Thoracic aorta (tissue), 2 donors: ENCODE measurements around the gene PLA2G4A. TPM values are rescaled to one million over a fixed set of nuclear protein-coding genes. Genes with fewer than 3 reads are reported as not detected.

Experiments used
- ATAC-seq: fragments of 150-250 bp; one replicate; pipeline ENCODE4 v1.8.0; 2017; ENCODE audit warnings: low read depth; ENCODE audit not compliant: insufficient number of reproducible peaks, low FRiP score
- DNase-seq: peaks from one replicate; pipeline ENCODE4 v3.0.0-alpha.2; 2020; ENCODE audit warnings: low spot score
- H3K27ac ChIP-seq, 2 donors: fragments of 200-600 bp; sonication (generic); 1 replicate in 1 of 2; 2 replicates in 1 of 2; pipeline ENCODE4 v1.5.1; 2016; ENCODE audit warnings: mild to moderate bottlenecking in 2 of 2, moderate library complexity in 2 of 2
- H3K27me3 ChIP-seq: fragments of 200-600 bp; sonication (generic); replicated peaks from 2 replicates; pipeline ENCODE4 v1.6.0; 2016; ENCODE audit warnings: mild to moderate bottlenecking; ENCODE audit not compliant: insufficient read depth
- H3K36me3 ChIP-seq: fragments of 200-600 bp; sonication (generic); one replicate; pipeline ENCODE4 v1.5.1; 2016
- H3K4me1 ChIP-seq, 2 donors: fragments of 200-600 bp; sonication (generic); 1 replicate in 1 of 2; 2 replicates in 1 of 2; pipeline versions ENCODE4 v1.5.1 to v1.6.0; 2016; ENCODE audit warnings: low read depth in 2 of 2, mild to moderate bottlenecking in 1 of 2; ENCODE audit not compliant: control insufficient read depth in 1 of 2
- H3K4me3 ChIP-seq: fragments of 200-600 bp; sonication (generic); 2 replicates; pipeline ENCODE4 v1.5.1; 2016; ENCODE audit warnings: mild to moderate bottlenecking
- H3K9me3 ChIP-seq: fragments of 200-600 bp; sonication (generic); 2 replicates; pipeline ENCODE4 v1.5.1; 2016
- CTCF ChIP-seq: fragments of 200-600 bp; sonication (generic); IDR thresholded peaks from one replicate; pipeline ENCODE4 v1.5.1; 2019; ENCODE audit warnings: antibody characterized with exemption
- total RNA-seq, 2 donors: library from RNA; depleted of rRNA; stranded (reverse); fragments of >200 nt; gene quantifications; one replicate each; pipeline versions ENCODE4 v1.1.0 to v1.2.3, GENCODE V29; 2016

PLA2G4A gene
- total RNA-seq, 2 donors from 2014 or later, result 5.2 to 8.8 TPM

GRCh38 chr1:186994897-186995296 is 166.1 kb downstream of the PLA2G4A start:
- H3K4me1 ChIP-seq, result no peaks in the 10 kb centered on the region
- TF ChIP-seq CTCF, result no peak
- no peak for DNase-seq
- ATAC-seq, result no peak
- H3K9me3 ChIP-seq, result no peaks in the 10 kb centered on the region
- no peak overlapping the region for H3K27ac ChIP-seq
- no peak overlapping the region for H3K4me3 ChIP-seq
- no peaks in the 10 kb centered on the region for H3K36me3 ChIP-seq
- H3K27me3 ChIP-seq, result no peaks in the 10 kb centered on the region

- Histone ChIP-seq H3K4me3 (no peak overlapping the region), H3K27ac (no peak overlapping the region), H3K9me3 (no peaks in the 10 kb centered on the region), H3K4me1 (no peaks in the 10 kb centered on the region), H3K36me3 (no peaks in the 10 kb centered on the region), H3K27me3 (no peaks in the 10 kb centered on the region)
- ATAC-seq, result no peak
- TF ChIP-seq CTCF, result no peak
- no peak for DNase-seq
These were observed 168.1 kb downstream of the PLA2G4A start for GRCh38 chr1:186996816-186997215.

GRCh38 chr1:186997877-186998276 is 169.1 kb downstream of the PLA2G4A start:
- no peak for ATAC-seq
- no peaks in the 10 kb centered on the region for H3K27me3 ChIP-seq
- H3K4me1 ChIP-seq, result no peaks in the 10 kb centered on the region
- H3K9me3 ChIP-seq, result no peaks in the 10 kb centered on the region
- no peaks in the 10 kb centered on the region for H3K36me3 ChIP-seq
- H3K4me3 ChIP-seq, result no peak overlapping the region
- H3K27ac ChIP-seq, result no peak overlapping the region
- no peak for DNase-seq
- no peak for TF ChIP-seq CTCF

- DNase-seq (no peak), ATAC-seq (no peak)
- no peaks in the 10 kb centered on the region for H3K9me3 ChIP-seq
- TF ChIP-seq CTCF, result no peak
- H3K4me1 ChIP-seq, result no peaks in the 10 kb centered on the region
- H3K27me3 ChIP-seq, result no peaks in the 10 kb centered on the region
- no peaks in the 10 kb centered on the region for H3K36me3 ChIP-seq
- no peak overlapping the region for H3K27ac ChIP-seq
- H3K4me3 ChIP-seq, result no peak overlapping the region
These were observed 170.8 kb downstream of the PLA2G4A start for GRCh38 chr1:186999506-186999905.

GRCh38 chr1:187001198-187001889 is 172.6 kb downstream of the PLA2G4A start:
- no peaks in the 10 kb centered on the region for H3K4me1 ChIP-seq
- no peaks in the 10 kb centered on the region for H3K9me3 ChIP-seq
- no peak for ATAC-seq
- no peak for DNase-seq
- H3K27me3 ChIP-seq, result no peaks in the 10 kb centered on the region
- no peak overlapping the region for H3K4me3 ChIP-seq
- no peaks in the 10 kb centered on the region for H3K36me3 ChIP-seq
- no peak overlapping the region for H3K27ac ChIP-seq
- no peak for TF ChIP-seq CTCF
